ENCODE data around the gene TERT.

TERT gene

DNA sequence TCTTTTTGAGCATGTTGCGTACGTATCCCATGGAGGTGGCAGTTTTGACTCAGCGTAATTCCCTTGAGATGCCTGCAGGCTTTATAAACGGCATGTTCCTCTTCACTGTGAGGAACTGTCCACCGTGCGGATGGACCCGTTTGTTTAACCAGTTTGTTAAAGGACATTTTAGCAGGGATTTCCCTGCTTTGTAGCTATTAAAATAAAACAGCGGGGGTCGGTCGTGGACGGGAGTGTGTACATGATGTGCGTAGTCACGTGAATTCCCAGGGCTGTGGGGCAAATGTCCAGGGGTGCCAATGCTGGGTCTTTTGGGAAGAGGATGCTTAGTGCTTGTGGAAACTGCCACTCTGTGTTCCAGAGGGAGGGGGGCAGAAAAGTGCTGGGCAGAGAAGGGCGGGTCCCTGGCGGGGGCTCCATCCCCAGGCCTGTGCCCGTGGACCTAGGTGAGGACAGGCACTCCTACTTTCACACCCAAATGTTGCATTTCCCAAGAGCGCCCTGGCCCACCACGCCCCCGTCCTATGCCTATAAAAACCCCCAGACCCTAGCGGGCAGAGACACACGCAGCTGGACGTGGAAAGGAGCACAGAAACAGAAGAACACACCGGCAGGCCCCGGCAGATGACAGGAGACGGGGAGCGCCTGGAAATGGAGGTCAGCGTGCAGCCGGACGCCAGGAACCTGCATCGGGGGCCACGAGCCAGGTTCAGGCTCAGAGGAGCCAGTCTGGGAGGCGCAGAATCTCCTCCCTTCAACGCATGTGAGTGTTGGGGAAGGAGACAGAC, 4.0 kb upstream of the TERT start:
- H3K4me3 ChIP-seq (ENCODE audit: low read length): no peak overlapping the region
- H3K4me1 ChIP-seq (ENCODE audit: low read length): peaks cover 4% of the 10 kb centered on the region; the same call in 1 of the 2 replicates
- no peak overlapping the region for H3K9ac ChIP-seq (ENCODE audit: low read length)
- no peaks in the 10 kb centered on the region for H4K20me1 ChIP-seq (ENCODE audit: insufficient read depth, low read length)
- TF ChIP-seq EZH2phosphoT487 (IDR thresholded peaks at IDR 0.05; ENCODE audit: low read depth): no peak
- TF ChIP-seq, protein P1, sequence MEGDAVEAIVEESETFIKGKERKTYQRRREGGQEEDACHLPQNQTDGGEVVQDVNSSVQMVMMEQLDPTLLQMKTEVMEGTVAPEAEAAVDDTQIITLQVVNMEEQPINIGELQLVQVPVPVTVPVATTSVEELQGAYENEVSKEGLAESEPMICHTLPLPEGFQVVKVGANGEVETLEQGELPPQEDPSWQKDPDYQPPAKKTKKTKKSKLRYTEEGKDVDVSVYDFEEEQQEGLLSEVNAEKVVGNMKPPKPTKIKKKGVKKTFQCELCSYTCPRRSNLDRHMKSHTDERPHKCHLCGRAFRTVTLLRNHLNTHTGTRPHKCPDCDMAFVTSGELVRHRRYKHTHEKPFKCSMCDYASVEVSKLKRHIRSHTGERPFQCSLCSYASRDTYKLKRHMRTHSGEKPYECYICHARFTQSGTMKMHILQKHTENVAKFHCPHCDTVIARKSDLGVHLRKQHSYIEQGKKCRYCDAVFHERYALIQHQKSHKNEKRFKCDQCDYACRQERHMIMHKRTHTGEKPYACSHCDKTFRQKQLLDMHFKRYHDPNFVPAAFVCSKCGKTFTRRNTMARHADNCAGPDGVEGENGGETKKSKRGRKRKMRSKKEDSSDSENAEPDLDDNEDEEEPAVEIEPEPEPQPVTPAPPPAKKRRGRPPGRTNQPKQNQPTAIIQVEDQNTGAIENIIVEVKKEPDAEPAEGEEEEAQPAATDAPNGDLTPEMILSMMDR (IDR thresholded peaks at IDR 0.05; ENCODE audit: low read depth, low read length): no peak
- H2AFZ ChIP-seq (ENCODE audit: low read depth, low read length): no peak overlapping the region
- H3K27ac ChIP-seq (ENCODE audit: low read length): no peak overlapping the region
- H3K79me2 ChIP-seq (ENCODE audit: low read length): no peaks in the 10 kb centered on the region
- H3K9me3 ChIP-seq (ENCODE audit: insufficient read depth, low read length): no peaks in the 10 kb centered on the region
- no peaks in the 10 kb centered on the region for H3K27me3 ChIP-seq (ENCODE audit: low read depth, low read length)
- H3K4me2 ChIP-seq (ENCODE audit: low read length): no peak overlapping the region
- no peaks in the 10 kb centered on the region for H3K36me3 ChIP-seq (replicated peaks; ENCODE audit: low read depth, low read length)

DNA sequence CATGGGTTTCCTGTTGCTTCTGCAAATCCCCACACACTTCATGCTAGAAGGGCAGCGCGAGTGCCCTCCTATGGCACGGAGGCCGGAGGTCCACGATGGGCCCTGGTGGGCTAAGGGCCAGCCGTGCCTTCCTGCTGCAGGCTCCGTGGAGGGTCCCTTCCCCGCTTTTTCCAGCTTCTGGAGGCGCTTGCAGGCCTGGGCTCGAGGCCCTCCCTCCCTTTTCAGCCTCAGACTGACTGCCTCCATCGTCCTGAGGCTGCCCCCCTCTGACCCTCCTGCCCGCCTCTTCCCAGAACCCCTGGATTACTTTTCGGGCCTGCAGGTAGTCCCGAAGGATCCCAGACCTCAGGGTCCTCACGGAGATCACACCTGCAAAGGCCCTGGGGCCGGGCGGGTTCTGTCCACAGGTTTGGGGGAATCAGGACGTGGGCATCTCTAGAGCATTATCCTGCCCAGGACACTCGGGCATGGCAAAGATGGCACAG, 3.2 kb upstream of the TERT start:
- H3K27ac ChIP-seq (ENCODE audit: low read length): no peak overlapping the region
- H3K4me3 ChIP-seq (ENCODE audit: low read length): no peak overlapping the region
- no peak overlapping the region for H3K4me2 ChIP-seq (ENCODE audit: low read length)
- H2AFZ ChIP-seq (ENCODE audit: low read depth, low read length): no peak overlapping the region
- no peaks in the 10 kb centered on the region for H3K27me3 ChIP-seq (ENCODE audit: low read depth, low read length)
- H3K9me3 ChIP-seq (ENCODE audit: insufficient read depth, low read length): no peaks in the 10 kb centered on the region
- no peak overlapping the region for H3K9ac ChIP-seq (ENCODE audit: low read length)
- no peaks in the 10 kb centered on the region for H4K20me1 ChIP-seq (ENCODE audit: insufficient read depth, low read length)
- TF ChIP-seq, protein P1 (IDR thresholded peaks at IDR 0.05; ENCODE audit: low read depth, low read length): no peak
- no peak for TF ChIP-seq EZH2phosphoT487 (IDR thresholded peaks at IDR 0.05; ENCODE audit: low read depth)
- no peaks in the 10 kb centered on the region for H3K36me3 ChIP-seq (replicated peaks; ENCODE audit: low read depth, low read length)
- H3K79me2 ChIP-seq (ENCODE audit: low read length): no peaks in the 10 kb centered on the region
- H3K4me1 ChIP-seq (ENCODE audit: low read length): peaks cover 4% of the 10 kb centered on the region; the same call in 1 of the 2 replicates

DNA sequence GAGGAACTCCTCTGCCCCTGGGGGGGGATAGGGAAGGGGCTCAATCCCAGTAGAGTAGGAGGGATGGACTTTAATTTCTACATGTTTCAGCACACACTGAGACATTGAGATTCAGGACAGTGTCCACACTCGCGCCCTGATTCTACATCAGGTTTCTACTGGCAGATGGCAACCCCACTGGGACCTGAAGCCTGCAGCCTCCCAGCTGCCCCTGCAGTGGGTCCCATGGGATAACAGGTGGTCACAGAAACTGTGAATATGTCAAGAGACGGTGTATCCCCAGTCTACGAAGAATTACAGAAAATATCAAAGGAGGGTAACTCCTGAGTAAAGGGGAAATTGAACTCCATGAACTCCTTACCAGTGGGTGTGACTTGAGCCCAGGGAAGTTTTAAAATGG, 2.4 kb upstream of the TERT start:
- no peaks in the 10 kb centered on the region for H3K27me3 ChIP-seq (ENCODE audit: low read depth, low read length)
- no peak overlapping the region for H2AFZ ChIP-seq (ENCODE audit: low read depth, low read length)
- H3K9me3 ChIP-seq (ENCODE audit: insufficient read depth, low read length): no peaks in the 10 kb centered on the region
- H4K20me1 ChIP-seq (ENCODE audit: insufficient read depth, low read length): no peaks in the 10 kb centered on the region
- H3K79me2 ChIP-seq (ENCODE audit: low read length): no peaks in the 10 kb centered on the region
- H3K9ac ChIP-seq (ENCODE audit: low read length): no peak overlapping the region
- H3K4me3 ChIP-seq (ENCODE audit: low read length): no peak overlapping the region
- TF ChIP-seq, protein P1 (IDR thresholded peaks at IDR 0.05; ENCODE audit: low read depth, low read length): no peak
- no peak for TF ChIP-seq EZH2phosphoT487 (IDR thresholded peaks at IDR 0.05; ENCODE audit: low read depth)
- no peaks in the 10 kb centered on the region for H3K36me3 ChIP-seq (replicated peaks; ENCODE audit: low read depth, low read length)
- H3K4me2 ChIP-seq (ENCODE audit: low read length): no peak overlapping the region
- peaks cover 4% of the 10 kb centered on the region; the same call in 1 of the 2 replicates for H3K4me1 ChIP-seq (ENCODE audit: low read length)
- H3K27ac ChIP-seq (ENCODE audit: low read length): no peak overlapping the region

DNA sequence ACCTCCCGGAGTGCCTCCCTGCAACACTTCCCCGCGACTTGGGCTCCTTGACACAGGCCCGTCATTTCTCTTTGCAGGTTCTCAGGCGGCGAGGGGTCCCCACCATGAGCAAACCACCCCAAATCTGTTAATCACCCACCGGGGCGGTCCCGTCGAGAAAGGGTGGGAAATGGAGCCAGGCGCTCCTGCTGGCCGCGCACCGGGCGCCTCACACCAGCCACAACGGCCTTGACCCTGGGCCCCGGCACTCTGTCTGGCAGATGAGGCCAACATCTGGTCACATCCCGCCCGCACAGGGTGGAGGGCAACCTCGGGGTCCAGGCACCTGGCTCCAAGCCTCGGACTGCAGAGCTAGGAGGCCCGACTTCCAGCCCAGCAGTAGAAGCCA, 776 bp upstream of the TERT start:
- H3K9me3 ChIP-seq (ENCODE audit: insufficient read depth, low read length): no peaks in the 10 kb centered on the region
- H3K27ac ChIP-seq (ENCODE audit: low read length): no peak overlapping the region
- TF ChIP-seq, protein P1 (IDR thresholded peaks at IDR 0.05; ENCODE audit: low read depth, low read length): no peak
- TF ChIP-seq EZH2phosphoT487 (IDR thresholded peaks at IDR 0.05; ENCODE audit: low read depth): no peak
- no peaks in the 10 kb centered on the region for H3K79me2 ChIP-seq (ENCODE audit: low read length)
- no peak overlapping the region for H3K9ac ChIP-seq (ENCODE audit: low read length)
- H3K36me3 ChIP-seq (replicated peaks; ENCODE audit: low read depth, low read length): no peaks in the 10 kb centered on the region
- H3K4me2 ChIP-seq (ENCODE audit: low read length): no peak overlapping the region
- H3K4me1 ChIP-seq (ENCODE audit: low read length): peaks cover 4% of the 10 kb centered on the region; the same call in 1 of the 2 replicates
- no peaks in the 10 kb centered on the region for H3K27me3 ChIP-seq (ENCODE audit: low read depth, low read length)
- H3K4me3 ChIP-seq (ENCODE audit: low read length): no peak overlapping the region
- H4K20me1 ChIP-seq (ENCODE audit: insufficient read depth, low read length): no peaks in the 10 kb centered on the region
- no peak overlapping the region for H2AFZ ChIP-seq (ENCODE audit: low read depth, low read length)
